Heart left ventricle (tissue), 16 donors: ENCODE results near the gene KAT8. TPM values are rescaled to one million over a fixed set of nuclear protein-coding genes. Genes with fewer than 3 reads are reported as not detected.
A peak's percentile ranks its signal among the peaks of the same experiment; 100 is the strongest.

Experiments used
- ATAC-seq, 4 donors: fragments of 200-7000 bp; cut with Tn5 transposase; one replicate each; pipeline ENCODE4 v1.9.1; 2020 to 2022; ENCODE audit warnings: moderate library complexity in 4 of 4, mild to moderate bottlenecking in 3 of 4, moderate number of reproducible peaks in 1 of 4
- DNase-seq, 5 donors: peaks; one replicate each; pipeline ENCODE4 v3.0.0-alpha.2; 2020
- H3K27ac ChIP-seq, 12 donors: fragments of 200-600 bp; sonication (generic) in 4 of 12; one replicate each; pipeline versions ENCODE4 v1.5.0 to v1.8.0; 2016 to 2022; ENCODE audit warnings: mild to moderate bottlenecking in 2 of 12
- H3K27me3 ChIP-seq, 9 donors: fragments of 200-600 bp; sonication (generic) in 2 of 9; one replicate each; pipeline versions ENCODE4 v1.5.1 to v1.8.0; 2016 to 2022; ENCODE audit warnings: mild to moderate bottlenecking in 3 of 9
- H3K36me3 ChIP-seq, 9 donors: fragments of 200-600 bp; sonication (generic) in 2 of 9; one replicate each; pipeline versions ENCODE4 v1.5.0 to v1.8.0; 2018 to 2022; ENCODE audit warnings: mild to moderate bottlenecking in 2 of 9
- H3K4me1 ChIP-seq, 12 donors: fragments of 200-600 bp; sonication (generic) in 4 of 12; one replicate each; pipeline versions ENCODE4 v1.5.0 to v1.8.0; 2016 to 2022; ENCODE audit warnings: mild to moderate bottlenecking in 3 of 12
- H3K4me3 ChIP-seq, 12 donors: fragments of 200-600 bp; sonication (generic) in 4 of 12; one replicate each; pipeline versions ENCODE4 v1.5.0 to v1.8.0; 2017 to 2022; ENCODE audit warnings: mild to moderate bottlenecking in 9 of 12, moderate library complexity in 4 of 12
- H3K9me3 ChIP-seq, 12 donors: fragments of 200-600 bp; sonication (generic) in 4 of 12; one replicate each; pipeline versions ENCODE4 v1.5.0 to v1.8.0; 2016 to 2022; ENCODE audit warnings: mild to moderate bottlenecking in 1 of 12
- POLR2A ChIP-seq, 2 donors: fragments of 450-650 bp; IDR thresholded peaks; one replicate each; pipeline ENCODE4 v1.6.1; 2017; ENCODE audit warnings: antibody characterized with exemption in 2 of 2, mild to moderate bottlenecking in 2 of 2, moderate library complexity in 2 of 2
- WGBS, 4 donors: extraction: QIAGEN DNeasy Blood & Tissue Kit in 2 of 4; methylation state at CpG; one replicate each; pipeline versions ENCODE4 v1.1.5 to v1.1.7; 2013 to 2018; 5-methylcytosine and 5-hydroxymethylcytosine counted together
- intact Hi-C, 10 donors: fragments of 100-400 bp; cut with DNase I; formaldehyde crosslinking; loops; one replicate each; pipeline versions ENCODE4 v1.11.1 to v1.14.2; 2022
- polyA plus RNA-seq, 2 donors: library from polyadenylated mRNA; stranded (reverse); fragments of 200-250 nt; gene quantifications; one replicate each; pipeline ENCODE4 v1.2.3, GENCODE V29; 2013
- total RNA-seq, 9 donors: library from RNA; depleted of rRNA in 2 of 9; stranded (reverse); fragments of >200 nt in 2 of 9; fragmentation: NEBNext Ultra II Directional in 3 of 9; extraction: Animal tissue kit (Norgen Biotek cat#: 25700) in 3 of 9; gene quantifications; one replicate each; pipeline versions ENCODE4 v1.1.0 to v1.2.4, GENCODE V29; 2016 to 2023
- TF ChIP-seq, protein P1 (sequence below), 12 donors: fragments of 200-600 bp; sonication (generic) in 4 of 12; IDR thresholded peaks; one replicate each; pipeline versions ENCODE4 v1.5.0 to v1.8.0; 2018 to 2022; ENCODE audit warnings: antibody characterized with exemption in 12 of 12, mild to moderate bottlenecking in 5 of 12
- donor health status: ischemic (EF 13 %, LVEDD 7.1; RV severe dilation, severe dysfunction).
- donor health status: healthy with polysubstance abuse.
- donor health status: DM: no; HTN: yes; CAD: no.
- donor health status: DM: no; HTN: no; CAD: no.
- donor health status: ischemic (EF 25% LVEDD 6.9; RV normal size, moderate dysfunction).
- donor health status: ischemic (EF 25% LVEDD 5.7; RV mildly dilated, moderate dysfunction).
- donor health status: healthy.
- donor health status: DM: yes; HTN: yes; CAD: no.
- donor health status: ischemic (EF 35%, LVEDD 5.7; RV mildly dilated, moderate dysfunction).
- donor health status: nonischemic (EF 11% LVEDD 7.7; RV severe dilation, severe dysfunction).
- donor health status: DM: yes; HTN: yes; CAD: no.
- donor health status: PGD.
- donor health status: ischemic (EF 29% LVEDD 5.4; RV normal size, mild dysfunction).
- donor health status: nonischemic (EF 23%, LVEDD 6.1; RV moderate dilation, normal function).

KAT8 gene
- total and polyA plus RNA-seq, 11 donors = 52.8 to 83.2 (median 64.7) TPM

DNA sequence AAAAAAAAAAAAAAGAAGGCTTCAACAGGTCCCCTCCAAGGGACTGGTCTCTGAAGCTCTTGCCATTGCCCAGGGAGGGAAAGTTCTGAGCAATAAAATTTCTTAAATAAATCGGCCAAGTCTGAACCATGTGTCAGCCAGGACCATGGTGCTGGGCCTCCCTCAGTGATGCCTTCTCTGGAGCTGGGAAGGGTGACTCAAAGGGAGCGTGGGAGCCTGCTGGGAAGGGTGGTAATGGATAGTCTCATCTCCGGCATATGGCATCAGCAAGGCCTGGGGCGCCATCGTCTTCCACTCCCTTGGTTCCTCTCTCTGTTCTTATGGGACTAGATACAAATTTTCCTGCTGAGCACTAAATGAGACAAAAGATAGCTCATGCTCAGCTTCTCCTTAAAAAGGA lies 25.1 kb upstream of the KAT8 start:
- DNase-seq = peak in 1 of 5 donors; percentile 17
- no peak for ATAC-seq
- Histone ChIP-seq H3K9me3 (no peaks in the 10 kb centered on the region), H3K4me1 (peaks cover 0 to 26% (median 18%) of the 10 kb centered on the region in 12 donors), H3K4me3 (no peak overlapping the region), H3K36me3 (peaks cover 0 to 35% (median 18%) of the 10 kb centered on the region in 9 donors), H3K27me3 (no peaks in the 10 kb centered on the region), H3K27ac (no peak overlapping the region)
- TF ChIP-seq POLR2A (IDR thresholded peaks at IDR 0.05) = no peak
- TF ChIP-seq, protein P1, sequence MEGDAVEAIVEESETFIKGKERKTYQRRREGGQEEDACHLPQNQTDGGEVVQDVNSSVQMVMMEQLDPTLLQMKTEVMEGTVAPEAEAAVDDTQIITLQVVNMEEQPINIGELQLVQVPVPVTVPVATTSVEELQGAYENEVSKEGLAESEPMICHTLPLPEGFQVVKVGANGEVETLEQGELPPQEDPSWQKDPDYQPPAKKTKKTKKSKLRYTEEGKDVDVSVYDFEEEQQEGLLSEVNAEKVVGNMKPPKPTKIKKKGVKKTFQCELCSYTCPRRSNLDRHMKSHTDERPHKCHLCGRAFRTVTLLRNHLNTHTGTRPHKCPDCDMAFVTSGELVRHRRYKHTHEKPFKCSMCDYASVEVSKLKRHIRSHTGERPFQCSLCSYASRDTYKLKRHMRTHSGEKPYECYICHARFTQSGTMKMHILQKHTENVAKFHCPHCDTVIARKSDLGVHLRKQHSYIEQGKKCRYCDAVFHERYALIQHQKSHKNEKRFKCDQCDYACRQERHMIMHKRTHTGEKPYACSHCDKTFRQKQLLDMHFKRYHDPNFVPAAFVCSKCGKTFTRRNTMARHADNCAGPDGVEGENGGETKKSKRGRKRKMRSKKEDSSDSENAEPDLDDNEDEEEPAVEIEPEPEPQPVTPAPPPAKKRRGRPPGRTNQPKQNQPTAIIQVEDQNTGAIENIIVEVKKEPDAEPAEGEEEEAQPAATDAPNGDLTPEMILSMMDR (IDR thresholded peaks at IDR 0.05) = no peak
- WGBS, 4 donors = 90 to 97% (median 93%) methylated on average over 5 of the region's 5 CpGs
- intact Hi-C loops = loop anchor here in 4 of 10 donors (5.0 to 10.0 kb wide), 4 partner anchors 50 to 362 kb away; partner anchors contain the start of genes HSD3B7 (in 3 of the 4) and ARMC5 (in 1 of the 4)

DNA sequence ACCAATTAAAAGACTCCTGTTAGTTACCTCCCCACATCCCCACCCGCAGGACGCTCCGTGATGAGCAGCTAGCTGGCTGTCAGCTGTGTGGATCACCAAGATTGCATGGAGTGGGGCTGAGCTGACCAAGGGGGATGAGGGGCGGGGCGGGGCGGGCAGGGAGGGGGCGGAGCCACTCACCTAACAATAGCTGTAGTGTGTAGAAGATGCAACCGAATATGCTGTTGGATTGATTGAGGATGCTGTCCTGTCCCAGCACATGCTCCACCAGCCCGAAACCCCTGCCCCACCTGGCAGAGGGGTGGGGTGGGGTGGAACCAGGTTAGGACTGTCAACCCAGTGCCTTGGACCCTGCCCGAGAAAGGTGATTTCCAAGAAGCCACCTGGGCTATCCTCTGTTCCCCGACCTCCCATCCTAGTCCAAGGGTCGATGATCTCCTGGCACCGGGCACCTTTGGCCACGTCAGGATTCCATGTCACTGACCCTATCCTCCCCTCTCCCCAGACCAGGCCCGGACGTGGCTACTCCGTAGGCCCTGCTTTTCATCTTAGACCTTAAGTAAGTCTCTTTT lies 24.2 kb upstream of the KAT8 start:
- DNase-seq = peak in 2 of 5 donors; percentile 7 to 30
- 43 to 66% (median 48%) methylated on average over 13 to 17 of the region's 17 CpGs for WGBS, 4 donors

DNA sequence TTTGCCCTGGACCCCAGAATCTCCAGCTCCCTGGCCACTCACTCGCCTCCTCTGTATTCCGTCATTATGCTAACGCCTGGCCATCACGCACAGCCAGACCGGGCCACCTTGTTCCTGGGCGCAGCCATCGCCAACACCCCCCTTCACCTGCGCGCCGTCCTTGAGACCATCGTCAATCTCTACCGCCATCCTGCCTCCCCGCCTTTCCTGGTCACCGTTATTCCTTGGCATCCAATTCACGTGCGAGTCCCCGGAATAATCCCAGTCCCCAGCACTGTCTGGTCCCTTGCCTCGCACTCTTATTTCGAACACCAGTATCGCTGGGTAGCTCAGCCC lies 23.4 kb upstream of the KAT8 start:
- Histone ChIP-seq H3K9me3 (no peaks in the 10 kb centered on the region), H3K36me3 (peaks cover 0 to 28% (median 15%) of the 10 kb centered on the region in 9 donors), H3K4me1 (peaks cover 0 to 26% (median 18%) of the 10 kb centered on the region in 12 donors), H3K27me3 (no peaks in the 10 kb centered on the region), H3K27ac (peak overlapping the region in 11 of 12 donors; percentile 69 to 93 (median 89)), H3K4me3 (peak overlapping the region; percentile 72 to 95 (median 84))
- intact Hi-C loops = loop anchor here in 5 of 10 donors (1.0 to 10.0 kb wide), 7 partner anchors 19 to 361 kb away; partner anchors contain the start of genes HSD3B7 (in 3 of the 5), ZNF646 (in 2 of the 5), ZNF668 (in 2 of the 5) and ARMC5 (in 1 of the 5)
- 0 to 1% (median 1%) methylated on average over 20 of the region's 20 CpGs for WGBS, 4 donors
- DNase-seq = no peak
- TF ChIP-seq POLR2A (IDR thresholded peaks at IDR 0.05) = no peak
- TF ChIP-seq, protein P1 (IDR thresholded peaks at IDR 0.05) = no peak
- ATAC-seq = peak in 2 of 4 donors; percentile 14 to 35

More for the DNA sequence above, 24.2 kb upstream of the KAT8 start:
- TF ChIP-seq, protein P1 (IDR thresholded peaks at IDR 0.05) = no peak
- no peak for TF ChIP-seq POLR2A (IDR thresholded peaks at IDR 0.05)
- Histone ChIP-seq H3K9me3 (no peaks in the 10 kb centered on the region), H3K4me3 (peak overlapping the region in 10 of 12 donors; percentile 72 to 95 (median 81)), H3K36me3 (peaks cover 0 to 32% (median 16%) of the 10 kb centered on the region in 9 donors), H3K27me3 (no peaks in the 10 kb centered on the region), H3K4me1 (peaks cover 0 to 26% (median 18%) of the 10 kb centered on the region in 12 donors), H3K27ac (peak overlapping the region in 2 of 12 donors; percentile 89 to 93)
- intact Hi-C loops = loop anchor here in 4 of 10 donors (5.0 to 10.0 kb wide), 4 partner anchors 49 to 362 kb away; partner anchors contain the start of genes HSD3B7 (in 3 of the 4) and ARMC5 (in 1 of the 4)
- ATAC-seq = no peak

DNA sequence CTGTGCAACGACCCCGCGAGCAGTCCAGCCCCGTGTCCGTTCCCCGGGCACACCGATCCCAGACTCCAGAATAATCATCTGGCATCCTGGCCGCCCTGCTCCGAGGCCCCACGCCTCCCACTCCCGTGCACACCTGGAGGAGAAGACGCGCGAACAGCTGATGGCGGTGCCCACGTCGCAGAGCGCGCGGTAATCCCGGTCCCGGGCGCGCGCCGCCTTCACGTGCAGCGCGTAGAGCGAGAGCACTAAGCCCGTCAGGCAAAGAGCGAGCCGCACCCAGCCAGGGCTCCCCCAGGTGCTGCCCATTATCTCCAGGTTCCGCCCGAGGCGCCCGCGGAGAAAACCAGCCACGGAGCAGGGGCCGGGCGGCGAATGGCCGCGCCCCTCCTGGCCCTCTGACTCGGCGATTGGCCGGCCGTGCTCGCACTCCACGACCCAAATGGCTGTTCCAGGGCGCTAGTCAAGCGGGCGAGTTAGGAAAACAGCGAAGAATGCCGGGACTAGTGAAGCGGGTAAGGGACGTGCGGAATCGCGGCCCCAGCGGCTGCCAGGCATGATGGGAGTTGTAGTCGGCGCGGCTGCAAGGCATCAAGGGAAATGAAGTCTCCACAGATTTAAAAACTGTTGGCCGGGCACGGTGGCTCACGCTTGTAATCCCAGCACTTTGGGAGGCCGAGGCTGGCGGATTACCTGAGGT lies 22.9 kb upstream of the KAT8 start, which contains the start of gene VKORC1:
TSS of gene VKORC1 (minus strand) at position 374 of the 697 bp plus-strand sequence. CDS start at position 306, 68 bp downstream.
- Histone ChIP-seq H3K27me3 (no peaks in the 10 kb centered on the region), H3K36me3 (peaks cover 0 to 24% (median 14%) of the 10 kb centered on the region in 9 donors), H3K9me3 (no peaks in the 10 kb centered on the region), H3K4me1 (peaks cover 0 to 26% (median 18%) of the 10 kb centered on the region in 12 donors), H3K27ac (peak within 1 kb of the TSS; percentile 44 to 93 (median 88)), H3K4me3 (peak within 1 kb of the TSS; percentile 72 to 95 (median 84))
- 0 to 1% (median 0%) methylated on average over 34 to 69 of the region's 69 CpGs for WGBS, 4 donors
- ATAC-seq (peak; percentile 92 to 98 (median 96)), DNase-seq (peak; percentile 95 to 97 (median 96))
- TF ChIP-seq, protein P1 (IDR thresholded peaks at IDR 0.05) = no peak
- peak in 1 of 2 donors; percentile 72 for TF ChIP-seq POLR2A (IDR thresholded peaks at IDR 0.05)
- intact Hi-C loops = loop anchor here in 7 of 10 donors (1.0 to 10.0 kb wide), 8 partner anchors 20 to 360 kb away; partner anchors contain the start of genes HSD3B7 (in 4 of the 7), ZNF646 (in 2 of the 7), ZNF668 (in 2 of the 7) and ARMC5 (in 1 of the 7)
